Duodenal mucosa (tissue), 2 donors: ENCODE measurements around the gene PRPF19.
A peak's percentile ranks its signal among the peaks of the same experiment; 100 is the strongest.

ENCODE experiments used
- H3K27ac ChIP-seq: one replicate; pipeline ENCODE4 v1.7.0; 2013; ENCODE audit warnings: low read depth, low read length
- H3K27me3 ChIP-seq, 2 donors: one replicate each; pipeline ENCODE4 v1.7.0; 2013; ENCODE audit warnings: low read length in 2 of 2, control low read depth in 1 of 2; ENCODE audit not compliant: insufficient read depth in 2 of 2, control insufficient read depth in 1 of 2
- H3K36me3 ChIP-seq, 2 donors: one replicate each; pipeline ENCODE4 v1.7.0; 2013; ENCODE audit warnings: low read length in 2 of 2, control low read depth in 1 of 2; ENCODE audit not compliant: insufficient read depth in 2 of 2, control insufficient read depth in 1 of 2
- H3K4me1 ChIP-seq, 2 donors: one replicate each; pipeline ENCODE4 v1.7.0; 2013; ENCODE audit warnings: low read length in 2 of 2, control low read depth in 1 of 2; ENCODE audit not compliant: insufficient read depth in 2 of 2, control insufficient read depth in 1 of 2
- H3K4me3 ChIP-seq, 2 donors: one replicate each; pipeline ENCODE4 v1.7.0; 2013; ENCODE audit warnings: low read length in 2 of 2, low read depth in 1 of 2
- H3K9ac ChIP-seq, 2 donors: one replicate each; pipeline ENCODE4 v1.7.0; 2013; ENCODE audit warnings: low read length in 2 of 2, low read depth in 1 of 2
- H3K9me3 ChIP-seq, 2 donors: one replicate each; pipeline ENCODE4 v1.7.0; 2013; ENCODE audit warnings: low read length in 2 of 2, control low read depth in 1 of 2; ENCODE audit not compliant: control insufficient read depth in 1 of 2

The PRPF19 gene

GRCh38 chr11:60948250-60948649 is 41.9 kb upstream of the PRPF19 start:
- Histone ChIP-seq H3K4me1 (peaks cover 0 to 12% of the 10 kb centered on the region in 2 donors), H3K4me3 (peak overlapping the region in 1 of 2 donors; percentile 1), H3K27ac (no peak overlapping the region), H3K36me3 (no peaks in the 10 kb centered on the region), H3K9me3 (no peaks in the 10 kb centered on the region), H3K27me3 (no peaks in the 10 kb centered on the region), H3K9ac (no peak overlapping the region)

- H3K4me3 ChIP-seq, result no peak overlapping the region
- H3K4me1 ChIP-seq, result peaks cover 0 to 9% of the 10 kb centered on the region in 2 donors
- no peaks in the 10 kb centered on the region for H3K27me3 ChIP-seq
- no peak overlapping the region for H3K27ac ChIP-seq
- H3K9me3 ChIP-seq, result no peaks in the 10 kb centered on the region
- H3K9ac ChIP-seq, result no peak overlapping the region
- H3K36me3 ChIP-seq, result no peaks in the 10 kb centered on the region
These were observed 41.3 kb upstream of the PRPF19 start for GRCh38 chr11:60947700-60948099.

GRCh38 chr11:60946601-60947264 is 40.3 kb upstream of the PRPF19 start:
- no peak overlapping the region for H3K9ac ChIP-seq
- H3K9me3 ChIP-seq, result no peaks in the 10 kb centered on the region
- no peak overlapping the region for H3K27ac ChIP-seq
- no peaks in the 10 kb centered on the region for H3K27me3 ChIP-seq
- H3K36me3 ChIP-seq, result peaks cover 3 to 5% of the 10 kb centered on the region in 2 donors
- H3K4me1 ChIP-seq, result peaks cover 0 to 5% of the 10 kb centered on the region in 2 donors
- no peak overlapping the region for H3K4me3 ChIP-seq

- no peaks in the 10 kb centered on the region for H3K9me3 ChIP-seq
- no peak overlapping the region for H3K27ac ChIP-seq
- no peaks in the 10 kb centered on the region for H3K27me3 ChIP-seq
- H3K4me3 ChIP-seq, result no peak overlapping the region
- H3K9ac ChIP-seq, result no peak overlapping the region
- H3K36me3 ChIP-seq, result peaks cover 5 to 14% of the 10 kb centered on the region in 2 donors
- peaks cover 0 to 3% of the 10 kb centered on the region in 2 donors for H3K4me1 ChIP-seq
These were observed 38.9 kb upstream of the PRPF19 start for GRCh38 chr11:60945295-60945667.

GRCh38 chr11:60944490-60945294 is 38.3 kb upstream of the PRPF19 start:
- peaks cover 0 to 3% of the 10 kb centered on the region in 2 donors for H3K4me1 ChIP-seq
- H3K36me3 ChIP-seq, result peaks cover 5 to 18% of the 10 kb centered on the region in 2 donors
- no peak overlapping the region for H3K9ac ChIP-seq
- H3K27ac ChIP-seq, result no peak overlapping the region
- H3K4me3 ChIP-seq, result no peak overlapping the region
- H3K9me3 ChIP-seq, result no peaks in the 10 kb centered on the region
- no peaks in the 10 kb centered on the region for H3K27me3 ChIP-seq

GRCh38 chr11:60942970-60943565 is 36.7 kb upstream of the PRPF19 start:
- Histone ChIP-seq H3K9ac (no peak overlapping the region), H3K9me3 (no peaks in the 10 kb centered on the region), H3K36me3 (peaks cover 5 to 25% of the 10 kb centered on the region in 2 donors), H3K4me1 (no peaks in the 10 kb centered on the region), H3K4me3 (no peak overlapping the region), H3K27me3 (no peaks in the 10 kb centered on the region), H3K27ac (no peak overlapping the region)

GRCh38 chr11:60942219-60942618 is 35.8 kb upstream of the PRPF19 start:
- Histone ChIP-seq H3K27ac (no peak overlapping the region), H3K36me3 (peaks cover 5 to 25% of the 10 kb centered on the region in 2 donors), H3K9ac (no peak overlapping the region), H3K9me3 (no peaks in the 10 kb centered on the region), H3K27me3 (no peaks in the 10 kb centered on the region), H3K4me3 (no peak overlapping the region), H3K4me1 (no peaks in the 10 kb centered on the region)

- H3K4me3 ChIP-seq, result no peak overlapping the region
- H3K9ac ChIP-seq, result no peak overlapping the region
- H3K27me3 ChIP-seq, result no peaks in the 10 kb centered on the region
- no peaks in the 10 kb centered on the region for H3K9me3 ChIP-seq
- H3K4me1 ChIP-seq, result no peaks in the 10 kb centered on the region
- H3K36me3 ChIP-seq, result peaks cover 5 to 25% of the 10 kb centered on the region in 2 donors
- no peak overlapping the region for H3K27ac ChIP-seq
These were observed 35.2 kb upstream of the PRPF19 start for GRCh38 chr11:60941371-60942119.

GRCh38 chr11:60939855-60940254 is 33.5 kb upstream of the PRPF19 start:
- Histone ChIP-seq H3K4me1 (no peaks in the 10 kb centered on the region), H3K9me3 (no peaks in the 10 kb centered on the region), H3K4me3 (no peak overlapping the region), H3K27ac (no peak overlapping the region), H3K36me3 (peaks cover 5 to 25% of the 10 kb centered on the region in 2 donors), H3K27me3 (no peaks in the 10 kb centered on the region), H3K9ac (no peak overlapping the region)
